IMR-90 (cell line): ENCODE measurements around the gene PDCD1.

Source experiments
- BHLHE40 ChIP-seq: fragments of 150-350 bp; IDR thresholded peaks from 2 replicates; pipeline ENCODE4 v1.6.1; 2016; ENCODE audit warnings: mild to moderate bottlenecking, low read depth, low read length
- CEBPB ChIP-seq: IDR thresholded peaks from 2 replicates; pipeline ENCODE4 v1.6.1; 2012; ENCODE audit warnings: low read depth, low read length, improper control_type of control experiment
- CTCF ChIP-seq: conservative IDR thresholded peaks from 2 replicates; pipeline ENCODE4 v1.5.1; 2012; ENCODE audit warnings: mild to moderate bottlenecking, low read depth, low read length, improper control_type of control experiment
- ELK1 ChIP-seq: fragments of 150-350 bp; IDR thresholded peaks from 2 replicates; pipeline ENCODE4 v1.6.1; 2016; ENCODE audit warnings: low read depth, mild to moderate bottlenecking, low read length, moderate library complexity, borderline replicate concordance
- POLR2A ChIP-seq: IDR thresholded peaks from 2 replicates; pipeline ENCODE4 v1.6.1; 2012; ENCODE audit warnings: mild to moderate bottlenecking, low read depth, low read length
- RAD21 ChIP-seq: IDR thresholded peaks from 2 replicates; pipeline ENCODE4 v1.6.1; 2012; ENCODE audit warnings: low read length, improper control_type of control experiment
- RCOR1 ChIP-seq: IDR thresholded peaks from 2 replicates; pipeline ENCODE4 v1.6.1; 2012; ENCODE audit warnings: mild to moderate bottlenecking, low read length, improper control_type of control experiment; ENCODE audit not compliant: insufficient replicate concordance
- SMC3 ChIP-seq: fragments of 150-350 bp; IDR thresholded peaks from 2 replicates; pipeline ENCODE4 v1.6.1; 2016; ENCODE audit warnings: low read depth, mild to moderate bottlenecking, antibody characterized with exemption, low read length, moderate library complexity

GRCh38 chr2:241865957-241866789 is 7.5 kb upstream of the PDCD1 start:
- TF ChIP-seq CTCF (no peak), POLR2A (no peak), RAD21 (no peak), ELK1 (no peak), CEBPB (no peak), SMC3 (no peak), BHLHE40 (no peak), RCOR1 (no peak)
